MM.1S (cell line): ENCODE data around the gene SPEF2.

Experiments used
- DNase-seq: peaks from one replicate; pipeline ENCODE4 v3.0.0-alpha.2; 2015
- H2AFZ ChIP-seq: fragments of 300-600 bp; sonication (generic); 2 replicates; pipeline ENCODE4 v1.6.0; 2016; ENCODE audit warnings: antibody characterized with exemption, low read length
- H3F3A ChIP-seq: fragments of 300-600 bp; sonication (generic); 2 replicates; pipeline ENCODE4 v1.6.1; 2016; ENCODE audit warnings: mild to moderate bottlenecking, antibody characterized with exemption, low read length, moderate library complexity, mixed read lengths; ENCODE audit not compliant: insufficient read depth
- H3K27ac ChIP-seq: fragments of 300-600 bp; sonication (generic); 2 replicates; pipeline ENCODE4 v1.5.1; 2016; ENCODE audit warnings: mild to moderate bottlenecking, low read length
- H3K27me3 ChIP-seq: fragments of 300-600 bp; sonication (generic); replicated peaks from 2 replicates; pipeline ENCODE4 v1.6.0; 2016; ENCODE audit warnings: low read length; ENCODE audit not compliant: insufficient read depth
- H3K36me3 ChIP-seq: fragments of 300-600 bp; sonication (generic); replicated peaks from 2 replicates; pipeline ENCODE4 v1.6.1; 2016; ENCODE audit warnings: mild to moderate bottlenecking, low read length, mixed read lengths; ENCODE audit not compliant: insufficient read depth
- H3K4me1 ChIP-seq: fragments of 300-600 bp; sonication (generic); 2 replicates; pipeline ENCODE4 v1.6.1; 2016; ENCODE audit warnings: low read length, mixed read lengths
- H3K4me2 ChIP-seq: fragments of 300-600 bp; sonication (generic); 2 replicates; pipeline ENCODE4 v1.6.0; 2016; ENCODE audit warnings: low read depth, low read length
- H3K4me3 ChIP-seq: fragments of 300-600 bp; sonication (generic); 2 replicates; pipeline ENCODE4 v1.5.1; 2016; ENCODE audit warnings: low read length, mixed read lengths
- H3K79me2 ChIP-seq: fragments of 300-600 bp; sonication (generic); 2 replicates; pipeline ENCODE4 v1.6.1; 2016; ENCODE audit warnings: mixed run types, low read length, mixed read lengths
- H3K9ac ChIP-seq: fragments of 300-600 bp; sonication (generic); 2 replicates; pipeline ENCODE4 v1.6.1; 2016; ENCODE audit warnings: low read length, mixed read lengths
- H3K9me2 ChIP-seq: fragments of 300-600 bp; sonication (generic); replicated peaks from 2 replicates; pipeline ENCODE4 v1.6.1; 2016; ENCODE audit warnings: mild to moderate bottlenecking, low read length, mixed read lengths; ENCODE audit not compliant: insufficient read depth
- H3K9me3 ChIP-seq: fragments of 300-600 bp; sonication (generic); replicated peaks from 2 replicates; pipeline ENCODE4 v1.6.1; 2016; ENCODE audit warnings: mild to moderate bottlenecking, low read length, mixed read lengths; ENCODE audit not compliant: insufficient read depth
- H4K20me1 ChIP-seq: fragments of 300-600 bp; sonication (generic); 2 replicates; pipeline ENCODE4 v1.6.1; 2016; ENCODE audit warnings: mild to moderate bottlenecking, low read length, moderate library complexity, mixed read lengths; ENCODE audit not compliant: insufficient read depth
- CTCF ChIP-seq: fragments of 300-600 bp; sonication (generic); IDR thresholded peaks from 2 replicates; pipeline ENCODE4 v1.5.1; 2016; ENCODE audit warnings: antibody characterized with exemption, low read length, mixed read lengths
- EZH2 ChIP-seq: fragments of 300-600 bp; sonication (generic); optimal IDR thresholded peaks from 2 replicates; pipeline ENCODE3; 2017; ENCODE audit warnings: low read depth, mild to moderate bottlenecking, antibody characterized with exemption, low read length, mixed read lengths
- EZH2phosphoT487 ChIP-seq: fragments of 300-600 bp; sonication (generic); IDR thresholded peaks from 2 replicates; pipeline ENCODE4 v1.6.1; 2018; ENCODE audit warnings: antibody characterized with exemption, low read length

Gene SPEF2

DNA sequence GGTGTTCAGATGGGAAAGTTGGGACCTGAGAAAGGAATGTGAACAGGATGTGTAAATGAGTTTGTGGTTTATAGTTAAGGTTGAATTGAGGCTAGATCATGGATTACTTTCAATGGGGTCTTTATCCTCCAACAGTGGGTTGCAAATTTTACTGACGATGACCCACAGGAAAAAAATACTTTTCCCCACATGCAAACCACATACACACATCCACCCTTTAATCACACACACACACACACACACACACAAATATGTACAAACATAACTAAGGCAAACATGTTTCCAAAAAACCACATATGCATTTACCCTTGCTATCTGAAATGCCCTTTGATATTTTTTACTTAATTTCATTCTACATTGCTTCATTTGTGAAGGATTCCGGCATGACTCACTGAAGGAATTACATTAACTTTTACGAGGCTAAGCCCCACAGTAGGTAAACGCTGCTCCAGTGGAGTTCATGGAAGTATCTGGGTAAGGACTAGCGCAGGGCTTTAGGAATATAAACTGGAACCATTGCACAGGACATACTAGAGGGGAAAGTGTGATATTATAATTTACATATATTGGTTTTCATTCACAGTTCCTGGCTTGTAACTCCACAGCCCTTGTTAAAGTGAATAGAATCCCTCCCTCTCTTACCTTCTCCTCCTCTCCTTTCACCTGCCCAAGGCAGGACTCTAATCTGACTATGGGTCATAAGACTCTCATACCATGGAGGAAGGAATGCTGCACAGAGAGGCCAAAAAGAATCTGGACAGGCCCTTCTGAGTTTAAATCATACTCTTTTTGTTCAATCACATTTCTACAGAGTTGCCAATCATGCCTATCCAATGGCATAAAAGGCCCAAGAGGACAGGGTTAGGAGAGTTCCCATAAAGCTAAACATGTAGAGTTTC is 8.5 kb upstream of the SPEF2 start:
- no peak for TF ChIP-seq EZH2phosphoT487
- no peak for TF ChIP-seq CTCF
- no peak for TF ChIP-seq EZH2
- no peak overlapping the region for H3K4me2 ChIP-seq
- H3K9ac ChIP-seq: no peak overlapping the region

GRCh38 chr5:35617060-35617434 is 616 bp upstream of the SPEF2 start:
- peak overlapping the region; percentile 91 for H3K4me3 ChIP-seq
- H3K9me3 ChIP-seq: no peaks in the 10 kb centered on the region
- H3K4me2 ChIP-seq: peak overlapping the region; percentile 51
- peak overlapping the region; percentile 93 for H2AFZ ChIP-seq
- H3F3A ChIP-seq: 0 out of 2 replicates have a peak, but pooled peaks cover 4% of the 10 kb centered on the region
- H3K79me2 ChIP-seq: no peaks in the 10 kb centered on the region
- H3K36me3 ChIP-seq: no peaks in the 10 kb centered on the region
- peak overlapping the region; percentile 74 for H3K9ac ChIP-seq
- no peak for DNase-seq
- no peaks in the 10 kb centered on the region for H4K20me1 ChIP-seq
- peak overlapping the region; percentile 64; the same call in 1 of the 2 replicates for H3K27ac ChIP-seq
- no peaks in the 10 kb centered on the region for H3K4me1 ChIP-seq
- TF ChIP-seq EZH2 (no peak), EZH2phosphoT487 (no peak), CTCF (no peak)
- H3K27me3 ChIP-seq: no peaks in the 10 kb centered on the region
- no peaks in the 10 kb centered on the region for H3K9me2 ChIP-seq

More for the DNA sequence above, 8.5 kb upstream of the SPEF2 start:
- H3K27me3 ChIP-seq: no peaks in the 10 kb centered on the region
- H2AFZ ChIP-seq: no peak overlapping the region
- no peak overlapping the region for H3K4me3 ChIP-seq
- H3K9me3 ChIP-seq: no peaks in the 10 kb centered on the region
- no peaks in the 10 kb centered on the region for H4K20me1 ChIP-seq
- no peaks in the 10 kb centered on the region for H3F3A ChIP-seq
- no peaks in the 10 kb centered on the region for H3K9me2 ChIP-seq
- H3K36me3 ChIP-seq: no peaks in the 10 kb centered on the region
- no peaks in the 10 kb centered on the region for H3K79me2 ChIP-seq
- no peaks in the 10 kb centered on the region for H3K4me1 ChIP-seq
- no peak for DNase-seq
- H3K27ac ChIP-seq: no peak overlapping the region

- no peak for DNase-seq
- no peaks in the 10 kb centered on the region for H3K4me1 ChIP-seq
- H3F3A ChIP-seq: 0 out of 2 replicates have a peak, but pooled peaks cover 4% of the 10 kb centered on the region
- H3K36me3 ChIP-seq: no peaks in the 10 kb centered on the region
- H3K4me2 ChIP-seq: peak overlapping the region; percentile 51
- H3K9me3 ChIP-seq: no peaks in the 10 kb centered on the region
- H3K27ac ChIP-seq: no peak overlapping the region
- H3K9ac ChIP-seq: peak overlapping the region; percentile 74
- no peaks in the 10 kb centered on the region for H4K20me1 ChIP-seq
- no peak for TF ChIP-seq EZH2
- no peak for TF ChIP-seq CTCF
- no peak for TF ChIP-seq EZH2phosphoT487
- H3K79me2 ChIP-seq: no peaks in the 10 kb centered on the region
- peak overlapping the region; percentile 91 for H3K4me3 ChIP-seq
- H2AFZ ChIP-seq: peak overlapping the region; percentile 93
- H3K27me3 ChIP-seq: no peaks in the 10 kb centered on the region
- H3K9me2 ChIP-seq: no peaks in the 10 kb centered on the region
Observed at GRCh38 chr5:35618304-35618636, 607 bp downstream of the SPEF2 start.
